Measurements from ENCODE around the gene GALNT4. TPM values are rescaled to one million over a fixed set of nuclear protein-coding genes. Genes with fewer than 3 reads are reported as not detected.

The GALNT4 gene
- total and polyA plus RNA-seq, 2 donors, result 3.6 to 17.7 TPM

DNA sequence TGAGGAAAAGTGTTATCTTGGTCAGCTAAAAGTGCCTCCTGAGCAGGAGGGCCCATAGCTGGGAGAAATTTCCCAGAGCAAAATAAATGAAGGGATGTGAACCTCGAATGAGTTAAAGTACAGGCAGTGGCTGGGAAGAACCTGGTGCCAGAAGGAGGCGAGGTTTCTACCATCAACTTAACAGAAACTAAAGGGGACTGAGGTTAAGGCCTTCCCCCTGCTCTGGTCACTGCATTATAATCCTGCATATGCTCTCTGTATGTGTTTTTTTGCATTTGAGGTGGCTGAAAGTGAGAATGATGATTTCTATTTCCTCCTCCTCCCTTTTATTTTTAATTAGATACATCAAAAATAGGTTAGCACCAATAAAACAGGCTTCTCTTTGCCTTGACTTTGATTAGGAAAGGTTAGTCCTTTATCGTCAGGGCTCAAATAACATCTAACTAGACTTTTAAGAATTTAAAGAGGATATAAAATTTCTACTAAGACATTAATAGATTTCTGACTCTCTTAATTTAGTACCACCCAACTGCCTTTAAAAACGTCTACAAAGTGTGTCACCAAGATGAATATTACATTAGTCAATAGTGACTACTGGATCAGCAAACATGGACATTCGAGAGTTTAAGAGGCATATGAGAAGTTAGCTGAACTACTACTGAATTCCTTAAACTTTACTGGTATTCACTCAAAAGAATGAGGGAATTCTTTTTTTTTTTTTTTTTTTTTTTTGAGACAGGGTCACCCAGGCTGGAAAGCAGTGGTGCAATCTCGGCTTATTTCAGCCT, 49.2 kb downstream of the GALNT4 start:
- H3K4me3 ChIP-seq (ENCODE audit: low read depth, low read length), result no peak overlapping the region
- H3K4me1 ChIP-seq (ENCODE audit: insufficient read depth), result no peaks in the 10 kb centered on the region
- H3K36me3 ChIP-seq (ENCODE audit: insufficient read depth), result no peaks in the 10 kb centered on the region
- no peak overlapping the region for H3K27ac ChIP-seq (ENCODE audit: low read depth)
- WGBS, result 81% methylated on average over 6 of the region's 6 CpGs
- DNase-seq (ENCODE audit: extremely low spot score), result no peak

DNA sequence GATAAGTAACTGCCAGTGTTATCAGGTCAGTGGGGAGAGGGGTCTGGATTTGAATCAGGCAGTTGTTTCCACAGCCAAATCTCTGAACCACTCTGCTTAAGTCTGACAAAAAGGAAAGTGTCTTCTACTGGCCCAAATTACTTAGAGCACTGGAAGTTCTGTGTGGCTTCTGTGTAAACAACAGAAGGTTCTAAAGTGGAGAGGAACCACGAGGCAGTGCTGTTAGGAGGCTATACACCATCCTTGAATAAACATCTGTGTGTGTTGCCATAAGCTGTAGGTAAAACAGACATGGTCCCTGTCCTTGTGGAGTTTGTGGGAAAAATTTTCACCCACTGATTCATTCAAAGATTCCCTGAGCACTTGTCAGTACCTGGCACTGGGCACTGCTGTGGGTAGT, 50.0 kb downstream of the GALNT4 start:
- H3K4me1 ChIP-seq (ENCODE audit: insufficient read depth), result no peaks in the 10 kb centered on the region
- no peak for DNase-seq (ENCODE audit: extremely low spot score)
- H3K36me3 ChIP-seq (ENCODE audit: insufficient read depth), result no peaks in the 10 kb centered on the region
- H3K4me3 ChIP-seq (ENCODE audit: low read depth, low read length), result no peak overlapping the region
- WGBS, result 54% methylated on average over 1 of the region's 1 CpG
- no peak overlapping the region for H3K27ac ChIP-seq (ENCODE audit: low read depth)

Small RNA genes within 50 kb of the gene (small RNA-seq; reads per million reads assigned to genes)
- gene AC025034.2 (not detected), gene POC1B-GALNT4 (not detected)

Other genes starting within 250 kb of the GALNT4 start
- gene DUSP6, start 172.3 kb downstream of the GALNT4 start, total RNA-seq, result 77.1 TPM
- gene DUSP6, start 172.3 kb downstream of the GALNT4 start, polyA plus RNA-seq, result 66.1 TPM
- gene POC1B, start 1.3 kb upstream of the GALNT4 start, total RNA-seq, result 41.1 TPM
- gene POC1B, start 1.3 kb upstream of the GALNT4 start, polyA plus RNA-seq, result 10.5 TPM
- 183 TPM for gene ATP2B1, start 184.0 kb upstream of the GALNT4 start, total RNA-seq
- 13.3 TPM for gene ATP2B1, start 184.0 kb upstream of the GALNT4 start, polyA plus RNA-seq

Measured in urinary bladder (tissue), 4 donors.